Activated CD4-positive, CD25-positive, alpha-beta regulatory T cell treated with anti-CD3 and anti-CD28 coated beads, Interleukin-2, amount 50 U/mL, for 72 hours (primary cell): ENCODE data around the gene RP2.

Source experiments
- DNase-seq: peaks from one replicate; pipeline ENCODE4 v3.0.0; 2021

The RP2 gene

GRCh38 chrX:46922611-46923010, 85.8 kb downstream of the RP2 start:
- no peak for DNase-seq

GRCh38 chrX:46927718-46928117, 90.9 kb downstream of the RP2 start:
- no peak for DNase-seq

- DNase-seq, result no peak
These were observed 92.8 kb downstream of the RP2 start for GRCh38 chrX:46929439-46930261.
